BLaER1 treated with 17β-estradiol and CSF1 and Interleukin-3, amounts not matched to agents 10 nM and 100 nM (cell line): ENCODE data around the gene CSRP1.
"Not testable (repeated sequence)": the region's sequence is repeated elsewhere in the genome, so short reads cannot be mapped to it uniquely, and the experiment has no call there.

Experiments used
- H3K27ac ChIP-seq, 11 experiments: shearing (Covaris generic); formaldehyde crosslinking; 2 replicates each; pipeline ENCODE4 v1.8.1; 2022
- H3K27me3 ChIP-seq, 11 experiments: shearing (Covaris generic); formaldehyde crosslinking; 2 replicates each; pipeline ENCODE4 v1.8.1; 2022
- H3K36me3 ChIP-seq, 11 experiments: shearing (Covaris generic); formaldehyde crosslinking; 2 replicates each; pipeline ENCODE4 v1.8.1; 2022
- H3K4me1 ChIP-seq, 10 experiments: shearing (Covaris generic); formaldehyde crosslinking; 2 replicates each; pipeline ENCODE4 v1.8.1; 2022
- H3K4me2 ChIP-seq, 11 experiments: shearing (Covaris generic); formaldehyde crosslinking; 2 replicates each; pipeline ENCODE4 v1.8.1; 2022
- H3K4me3 ChIP-seq, 10 experiments: shearing (Covaris generic); formaldehyde crosslinking; 2 replicates each; pipeline ENCODE4 v1.8.1; 2022
- H3K9ac ChIP-seq, 11 experiments: shearing (Covaris generic); formaldehyde crosslinking; 2 replicates each; pipeline ENCODE4 v1.8.1; 2022
- H3K9me3 ChIP-seq, 11 experiments: shearing (Covaris generic); formaldehyde crosslinking; replicated peaks in 1 of 11; 2 replicates each; pipeline ENCODE4 v1.8.1; 2022
- H4K20me1 ChIP-seq, 11 experiments: shearing (Covaris generic); formaldehyde crosslinking; 2 replicates each; pipeline ENCODE4 v1.8.1; 2022
- Cebpa-rat ChIP-seq, 11 experiments: shearing (Covaris generic); IDR thresholded peaks; 2 replicates each; pipeline ENCODE4 v1.8.1; 2022

CSRP1 gene

GRCh38 chr1:201483373-201483949 lies 23.5 kb downstream of the CSRP1 start:
- Histone ChIP-seq H3K9me3 (no peaks in the 10 kb centered on the region), H3K27ac (no peak overlapping the region), H3K4me3 (no peak overlapping the region), H4K20me1 (peaks cover 0 to 11% (median 0%) of the 10 kb centered on the region in 11 experiments; a peak in 3 of 22 replicates), H3K9ac (0 out of 22 replicates have a peak overlapping the region, but pooled peaks of 3 of the 11 experiments have one; percentile 2 to 21 (median 5)), H3K4me2 (no peak overlapping the region), H3K4me1 (peaks cover 28 to 49% (median 36%) of the 10 kb centered on the region in 10 experiments), H3K27me3 (peaks cover 0 to 12% (median 8%) of the 10 kb centered on the region in 11 experiments; a peak in 11 of 22 replicates), H3K36me3 (peaks cover 24 to 57% (median 47%) of the 10 kb centered on the region in 11 experiments)
- no peak for TF ChIP-seq Cebpa-rat (IDR thresholded peaks at IDR 0.05)

DNA sequence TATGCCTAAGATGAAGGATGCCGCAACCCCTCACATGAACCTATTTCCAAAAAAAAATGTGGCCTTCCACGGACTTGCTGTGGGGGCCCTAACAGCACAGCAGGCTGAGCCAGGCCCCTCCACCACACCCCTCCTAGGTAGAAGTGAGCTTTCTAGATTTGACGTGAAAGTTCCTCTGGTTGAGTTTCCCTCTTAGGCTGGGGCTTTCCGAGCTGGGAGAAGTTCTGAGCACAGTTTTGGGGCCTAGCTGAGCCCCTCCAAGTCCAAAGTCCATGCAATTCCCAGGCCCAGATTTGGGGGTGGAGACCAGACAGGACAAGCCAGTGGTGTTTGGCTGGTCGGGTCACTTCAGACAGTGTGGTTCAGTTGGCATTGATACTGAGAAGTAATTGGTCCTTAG lies 24.2 kb downstream of the CSRP1 start:
- Histone ChIP-seq H3K4me1 (peaks cover 28 to 49% (median 38%) of the 10 kb centered on the region in 10 experiments), H4K20me1 (peaks cover 0 to 11% (median 0%) of the 10 kb centered on the region in 11 experiments; a peak in 3 of 22 replicates), H3K36me3 (peaks cover 20 to 50% (median 41%) of the 10 kb centered on the region in 11 experiments; a peak in 21 of 22 replicates), H3K9ac (no peak overlapping the region; a peak in 1 of 22 replicates), H3K27me3 (peaks cover 0 to 12% (median 8%) of the 10 kb centered on the region in 11 experiments; a peak in 11 of 22 replicates), H3K9me3 (no peaks in the 10 kb centered on the region), H3K27ac (no peak overlapping the region), H3K4me3 (no peak overlapping the region), H3K4me2 (no peak overlapping the region)
- no peak for TF ChIP-seq Cebpa-rat (IDR thresholded peaks at IDR 0.05)

GRCh38 chr1:201481761-201482493 lies 25.0 kb downstream of the CSRP1 start:
- Histone ChIP-seq H3K9me3 (no peaks in the 10 kb centered on the region), H3K4me1 (peaks cover 36 to 57% (median 46%) of the 10 kb centered on the region in 10 experiments), H4K20me1 (peaks cover 0 to 11% (median 0%) of the 10 kb centered on the region in 11 experiments; a peak in 3 of 22 replicates), H3K9ac (peak overlapping the region in 9 of 11 experiments; percentile 40 to 75 (median 52); a peak in 14 of 22 replicates), H3K27me3 (peaks cover 0 to 12% (median 8%) of the 10 kb centered on the region in 11 experiments; a peak in 11 of 22 replicates), H3K4me2 (peak overlapping the region; percentile 86 to 100 (median 96)), H3K27ac (peak overlapping the region in 1 of 11 experiments; percentile 29; a peak in 1 of 22 replicates), H3K4me3 (peak overlapping the region; percentile 48 to 68 (median 52); a peak in 18 of 20 replicates), H3K36me3 (peaks cover 13 to 41% (median 34%) of the 10 kb centered on the region in 11 experiments; a peak in 21 of 22 replicates)
- TF ChIP-seq Cebpa-rat (IDR thresholded peaks at IDR 0.05): no peak

- Histone ChIP-seq H3K4me3 (peak overlapping the region; percentile 48 to 68 (median 52)), H3K36me3 (peaks cover 11 to 32% (median 26%) of the 10 kb centered on the region in 11 experiments; a peak in 21 of 22 replicates), H3K27ac (peak overlapping the region in 4 of 11 experiments; percentile 16 to 56 (median 26); a peak in 7 of 22 replicates), H3K27me3 (peaks cover 0 to 12% (median 8%) of the 10 kb centered on the region in 11 experiments; a peak in 11 of 22 replicates), H3K9ac (peak overlapping the region; percentile 7 to 75 (median 51); a peak in 20 of 22 replicates), H3K9me3 (no peaks in the 10 kb centered on the region), H4K20me1 (peaks cover 0 to 7% (median 0%) of the 10 kb centered on the region in 11 experiments; a peak in 3 of 22 replicates), H3K4me2 (peak overlapping the region; percentile 86 to 100 (median 96)), H3K4me1 (peaks cover 46 to 59% (median 53%) of the 10 kb centered on the region in 10 experiments)
- no peak for TF ChIP-seq Cebpa-rat (IDR thresholded peaks at IDR 0.05)
Measured at GRCh38 chr1:201481004-201481380, 25.9 kb downstream of the CSRP1 start.

DNA sequence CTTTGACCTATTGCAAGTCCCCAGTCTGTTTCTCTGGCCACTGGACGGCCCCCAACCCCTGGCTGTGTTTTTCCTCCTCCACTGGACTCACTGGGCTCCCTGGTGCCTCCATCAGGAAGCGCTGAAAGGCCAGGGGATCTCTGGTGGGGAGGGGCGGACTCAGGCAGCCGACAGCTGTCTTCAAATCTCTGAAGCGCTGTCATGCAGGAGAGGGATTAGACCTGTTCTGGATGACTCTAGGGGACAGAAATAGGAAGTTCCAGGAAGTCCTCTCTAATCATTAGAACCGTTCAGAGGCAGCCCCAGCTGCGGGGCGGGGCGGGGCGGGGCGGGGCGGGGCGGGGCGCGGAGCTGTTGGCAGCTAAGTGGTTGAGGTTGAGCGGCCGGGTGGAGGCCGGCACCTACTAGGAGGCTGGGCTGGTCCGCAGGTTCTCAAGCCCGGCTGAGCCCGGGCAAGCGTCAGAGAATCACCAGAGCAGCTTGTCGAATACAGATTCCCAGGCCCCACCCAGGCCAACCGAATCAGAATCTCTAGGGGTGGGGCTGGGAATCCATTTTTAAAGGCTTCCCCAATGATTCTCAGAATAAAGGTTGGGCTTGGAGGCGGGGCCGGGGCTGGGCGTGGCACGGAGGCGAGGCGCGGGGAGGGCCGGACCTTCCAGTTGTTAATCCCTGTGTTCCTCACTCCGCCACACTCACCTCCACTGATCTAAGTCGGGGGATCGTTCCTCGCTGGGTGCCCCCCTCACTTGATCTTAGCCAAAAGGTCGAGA lies 26.5 kb downstream of the CSRP1 start:
- no peaks in the 10 kb centered on the region for H3K9me3 ChIP-seq
- peaks cover 8 to 26% (median 21%) of the 10 kb centered on the region in 11 experiments; a peak in 19 of 22 replicates for H3K36me3 ChIP-seq
- H3K27ac ChIP-seq: peak overlapping the region in 10 of 11 experiments; percentile 25 to 70 (median 56); a peak in 17 of 22 replicates
- no peak for TF ChIP-seq Cebpa-rat (IDR thresholded peaks at IDR 0.05)
- H3K4me3 ChIP-seq: peak overlapping the region; percentile 48 to 68 (median 52)
- H3K4me1 ChIP-seq: peaks cover 50 to 65% (median 58%) of the 10 kb centered on the region in 10 experiments
- peaks cover 0 to 12% (median 8%) of the 10 kb centered on the region in 11 experiments; a peak in 11 of 22 replicates for H3K27me3 ChIP-seq
- H3K9ac ChIP-seq: peak overlapping the region in 10 of 11 experiments; percentile 40 to 75 (median 58); a peak in 19 of 22 replicates
- H3K4me2 ChIP-seq: peak overlapping the region; percentile 86 to 100 (median 96)
- peaks cover 0 to 4% (median 0%) of the 10 kb centered on the region in 11 experiments; a peak in 3 of 22 replicates for H4K20me1 ChIP-seq

- Histone ChIP-seq H3K9ac (no peak overlapping the region), H3K4me2 (peak overlapping the region; percentile 76 to 100 (median 94)), H3K27ac (no peak overlapping the region; a peak in 1 of 22 replicates), H3K4me3 (no peak overlapping the region), H3K9me3 (no peaks in the 10 kb centered on the region), H3K4me1 (peaks cover 50 to 67% (median 59%) of the 10 kb centered on the region in 10 experiments), H3K36me3 (peaks cover 3 to 15% (median 10%) of the 10 kb centered on the region in 11 experiments; a peak in 19 of 22 replicates), H4K20me1 (peaks cover 0 to 4% (median 0%) of the 10 kb centered on the region in 11 experiments; a peak in 3 of 22 replicates), H3K27me3 (peaks cover 0 to 12% (median 8%) of the 10 kb centered on the region in 11 experiments; a peak in 11 of 22 replicates)
- no peak for TF ChIP-seq Cebpa-rat (IDR thresholded peaks at IDR 0.05)
Measured at GRCh38 chr1:201479201-201479730, 27.7 kb downstream of the CSRP1 start.

DNA sequence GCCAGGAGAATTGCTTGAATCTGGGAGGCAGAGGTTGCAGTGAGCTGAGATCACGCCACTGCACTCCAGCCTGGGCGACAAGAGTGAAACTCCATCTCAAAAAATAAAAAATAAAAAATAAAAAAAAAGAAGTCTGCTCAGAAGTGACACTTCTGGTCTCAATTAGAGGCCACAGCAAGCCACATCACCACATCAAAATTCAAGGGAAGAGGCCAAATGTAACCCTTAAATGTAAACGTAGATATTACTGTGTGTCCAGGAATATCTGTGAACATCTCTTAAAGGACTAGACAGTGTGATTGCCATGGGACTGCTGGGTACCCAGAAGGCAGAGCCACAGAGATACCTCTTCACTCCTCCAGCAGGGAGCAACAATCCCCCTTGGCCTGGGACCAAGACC lies 28.3 kb downstream of the CSRP1 start:
- Histone ChIP-seq H3K27me3 (peaks cover 0 to 12% (median 8%) of the 10 kb centered on the region in 11 experiments; a peak in 11 of 22 replicates), H3K4me2 (peak overlapping the region; percentile 76 to 100 (median 94); a peak in 18 of 22 replicates), H3K4me1 (peaks cover 50 to 67% (median 59%) of the 10 kb centered on the region in 10 experiments)
- not testable (repeated sequence) for H3K4me3 ChIP-seq, H4K20me1 ChIP-seq, H3K9me3 ChIP-seq, H3K36me3 ChIP-seq, H3K9ac ChIP-seq, H3K27ac ChIP-seq
